Right kidney (tissue), 1 donor: ENCODE results near the gene ELMO2.
"Not testable (repeated sequence)": the region's sequence is repeated elsewhere in the genome, so short reads cannot be mapped to it uniquely, and the experiment has no call there.

ENCODE experiments used
- DNase-seq: peaks from one replicate; pipeline ENCODE4 v3.0.0-alpha.2; 2016

ELMO2 gene

GRCh38 chr20:46407671-46407996, 1.2 kb upstream of the ELMO2 start:
- no peak for DNase-seq

- no peak for DNase-seq
Observed at GRCh38 chr20:46406986-46407670, 713 bp upstream of the ELMO2 start.

GRCh38 chr20:46402331-46402811, 4.0 kb downstream of the ELMO2 start:
- no peak for DNase-seq

- DNase-seq, result no peak
Observed at GRCh38 chr20:46401478-46401860, 4.9 kb downstream of the ELMO2 start.

- no peak for DNase-seq
Observed at GRCh38 chr20:46400828-46401477, 5.5 kb downstream of the ELMO2 start.

GRCh38 chr20:46400253-46400652, 6.2 kb downstream of the ELMO2 start:
- no peak for DNase-seq

- DNase-seq, result no peak
Observed at GRCh38 chr20:46399401-46399800, 7.0 kb downstream of the ELMO2 start.

GRCh38 chr20:46398963-46399362, 7.5 kb downstream of the ELMO2 start:
- no peak for DNase-seq

- no peak for DNase-seq
Observed at GRCh38 chr20:46396052-46396740, 10.2 kb downstream of the ELMO2 start.

GRCh38 chr20:46394872-46395760, 11.3 kb downstream of the ELMO2 start:
- no peak for DNase-seq

- DNase-seq, result no peak
Observed at GRCh38 chr20:46393967-46394366, 12.4 kb downstream of the ELMO2 start.

- DNase-seq, result no peak
Observed at GRCh38 chr20:46388937-46389336, 17.5 kb downstream of the ELMO2 start.

GRCh38 chr20:46388201-46388836, 18.1 kb downstream of the ELMO2 start:
- no peak for DNase-seq

GRCh38 chr20:46387054-46387453, 19.4 kb downstream of the ELMO2 start:
- not testable (repeated sequence) for DNase-seq

GRCh38 chr20:46378412-46379009, 27.9 kb downstream of the ELMO2 start:
- DNase-seq, result no peak

- DNase-seq, result no peak
Observed at GRCh38 chr20:46377518-46377917, 28.9 kb downstream of the ELMO2 start.

GRCh38 chr20:46376196-46376785, 30.1 kb downstream of the ELMO2 start:
- no peak for DNase-seq

- no peak for DNase-seq
Observed at GRCh38 chr20:46375771-46376170, 30.6 kb downstream of the ELMO2 start.

GRCh38 chr20:46374383-46374782, 32.0 kb downstream of the ELMO2 start:
- DNase-seq, result no peak

- DNase-seq, result no peak
Observed at GRCh38 chr20:46371656-46372055, 34.8 kb downstream of the ELMO2 start.

- no peak for DNase-seq
Observed at GRCh38 chr20:46368902-46369268, 37.5 kb downstream of the ELMO2 start.
